Measurements from ENCODE around the gene LPAR3. TPM values are rescaled to one million over a fixed set of nuclear protein-coding genes. Genes with fewer than 3 reads are reported as not detected.

Gene LPAR3, protein sequence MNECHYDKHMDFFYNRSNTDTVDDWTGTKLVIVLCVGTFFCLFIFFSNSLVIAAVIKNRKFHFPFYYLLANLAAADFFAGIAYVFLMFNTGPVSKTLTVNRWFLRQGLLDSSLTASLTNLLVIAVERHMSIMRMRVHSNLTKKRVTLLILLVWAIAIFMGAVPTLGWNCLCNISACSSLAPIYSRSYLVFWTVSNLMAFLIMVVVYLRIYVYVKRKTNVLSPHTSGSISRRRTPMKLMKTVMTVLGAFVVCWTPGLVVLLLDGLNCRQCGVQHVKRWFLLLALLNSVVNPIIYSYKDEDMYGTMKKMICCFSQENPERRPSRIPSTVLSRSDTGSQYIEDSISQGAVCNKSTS
- total RNA-seq: 0.09 and 0.11 TPM in 2 replicates

DNA sequence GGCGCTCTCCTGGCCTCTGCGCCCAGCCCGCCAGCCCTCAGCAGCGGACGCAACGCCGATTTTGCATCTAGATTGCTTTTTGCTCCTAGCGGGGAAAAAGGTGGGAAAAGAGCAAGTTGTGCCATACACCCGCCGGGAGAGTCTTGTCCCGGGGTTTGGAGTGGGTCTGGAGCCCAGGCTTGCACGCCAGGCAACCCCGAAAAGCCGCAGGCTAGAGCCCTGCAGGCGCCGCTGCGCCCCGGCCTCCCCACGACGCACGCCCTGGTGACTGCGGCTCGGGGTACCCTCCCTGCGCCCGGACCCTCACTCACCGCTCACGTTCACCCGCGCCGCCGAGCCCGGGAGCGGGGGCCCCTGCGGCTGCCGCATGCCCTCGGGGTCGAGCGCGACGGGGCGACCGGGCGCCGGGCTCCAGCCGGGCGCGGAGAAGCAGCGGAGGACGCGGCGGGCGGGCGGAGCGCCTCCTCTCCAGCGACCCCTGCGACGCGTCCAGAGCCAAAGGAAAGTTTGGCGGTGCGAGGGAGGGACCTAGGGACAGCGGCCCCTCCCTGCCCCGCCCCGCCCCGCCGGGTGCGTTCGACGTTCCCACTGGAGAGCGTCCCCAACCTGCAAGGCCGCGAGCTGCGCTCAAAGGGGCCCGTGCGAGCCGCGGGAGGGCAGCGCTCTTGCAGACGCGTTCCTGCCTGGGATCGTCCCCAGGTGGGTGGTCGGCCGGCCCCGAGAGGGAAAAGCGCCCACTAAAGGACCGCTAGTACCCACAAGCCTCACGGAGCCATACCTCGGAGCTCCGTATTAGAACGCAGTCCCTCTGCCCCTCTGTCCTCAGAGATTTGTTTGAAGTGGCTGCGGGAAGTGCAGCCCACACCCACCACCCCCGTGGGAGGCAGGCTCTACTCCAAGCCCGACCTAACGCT, at the start of gene LPAR3:
LPAR3 (minus strand) TSS at position 502 of the 914 bp plus-strand sequence. CDS start 27,086 bp downstream, outside the sequence.

Other genes with a start within 250 kb of the LPAR3 start
- gene SSX2IP, start 202.7 kb downstream of the LPAR3 start, total RNA-seq: 0.98 and 1.6 TPM in 2 replicates
- under 0.01 TPM in 1 of 2 replicates, not detected in the other for gene MCOLN2, start 103.9 kb upstream of the LPAR3 start, total RNA-seq
- gene MCOLN3, start 155.3 kb upstream of the LPAR3 start, total RNA-seq: under 0.01 TPM in 1 of 2 replicates, not detected in the other

Data from dermis lymphatic vessel endothelial cell (primary cell).